Measurements from ENCODE around the gene LRRC8C.
"Not testable (repeated sequence)": the region's sequence is repeated elsewhere in the genome, so short reads cannot be mapped to it uniquely, and the experiment has no call there.

LRRC8C gene

GRCh38 chr1:89608319-89608983, 24.5 kb upstream of the LRRC8C start:
- peak; percentile 69 to 75 for DNase-seq

- DNase-seq: peak; percentile 68 to 74
These were observed 23.8 kb upstream of the LRRC8C start for GRCh38 chr1:89608984-89609725.

GRCh38 chr1:89609781-89610456, 23.0 kb upstream of the LRRC8C start:
- DNase-seq: peak; percentile 61 to 73

GRCh38 chr1:89610457-89611011, 22.4 kb upstream of the LRRC8C start:
- peak in 1 of 2 experiments; percentile 42 for DNase-seq

- no peak for DNase-seq
These were observed 21.2 kb upstream of the LRRC8C start for GRCh38 chr1:89611721-89612120.

- no peak for DNase-seq
These were observed 19.0 kb upstream of the LRRC8C start for GRCh38 chr1:89613928-89614327.

- no peak for DNase-seq
These were observed 17.0 kb upstream of the LRRC8C start for GRCh38 chr1:89615676-89616598.

GRCh38 chr1:89616844-89617627, 15.9 kb upstream of the LRRC8C start:
- no peak for DNase-seq

- no peak for DNase-seq
These were observed 12.3 kb upstream of the LRRC8C start for GRCh38 chr1:89620664-89621063.

GRCh38 chr1:89622895-89623294, 10.0 kb upstream of the LRRC8C start:
- no peak for DNase-seq

- DNase-seq: no peak
These were observed 8.6 kb upstream of the LRRC8C start for GRCh38 chr1:89624314-89624713.

- DNase-seq: no peak
These were observed 8.1 kb upstream of the LRRC8C start for GRCh38 chr1:89624715-89625323.

- no peak for DNase-seq
These were observed 5.3 kb upstream of the LRRC8C start for GRCh38 chr1:89627596-89627962.

GRCh38 chr1:89629146-89629545, 3.8 kb upstream of the LRRC8C start:
- no peak for DNase-seq

GRCh38 chr1:89629600-89629999, 3.3 kb upstream of the LRRC8C start:
- not testable (repeated sequence) for DNase-seq

GRCh38 chr1:89630048-89630447, 2.9 kb upstream of the LRRC8C start:
- DNase-seq: no peak

- DNase-seq: no peak
These were observed 884 bp upstream of the LRRC8C start for GRCh38 chr1:89631816-89632656.

GRCh38 chr1:89633248-89633799, 404 bp downstream of the LRRC8C start:
- DNase-seq: peak; percentile 55 to 68

GRCh38 chr1:89633800-89634625, 1.1 kb downstream of the LRRC8C start:
- peak in 1 of 2 experiments; percentile 49 for DNase-seq
